Activated CD4-positive, alpha-beta T cell treated with anti-CD3 and anti-CD28 coated beads, Interleukin-2, Interleukin-6, amounts not matched to agents 100 ng/mL and 50 ng/mL, durations not matched to agents 16 hours and 8 hours (primary cell): ENCODE results near the gene KIDINS220.

ENCODE experiments used
- DNase-seq: peaks from one replicate; pipeline ENCODE4 v3.0.0-alpha.2; 2020

Gene KIDINS220

GRCh38 chr2:8836971-8837794, at the start of gene KIDINS220:
KIDINS220 (minus strand) TSS chr2:8837613; CDS start chr2:8827093, 10,520 bp downstream.
- peak; percentile 91 for DNase-seq

GRCh38 chr2:8886876-8887275, 49.5 kb upstream of the KIDINS220 start:
- no peak for DNase-seq

- no peak for DNase-seq
These were observed 48.7 kb upstream of the KIDINS220 start for GRCh38 chr2:8886202-8886518.

- no peak for DNase-seq
These were observed 48.2 kb upstream of the KIDINS220 start for GRCh38 chr2:8885449-8886201.

GRCh38 chr2:8884812-8885211, 47.4 kb upstream of the KIDINS220 start:
- DNase-seq, result no peak

GRCh38 chr2:8882094-8882493, 44.7 kb upstream of the KIDINS220 start:
- no peak for DNase-seq

GRCh38 chr2:8877894-8878293, 40.5 kb upstream of the KIDINS220 start:
- DNase-seq, result no peak

GRCh38 chr2:8877332-8877731, 39.9 kb upstream of the KIDINS220 start:
- DNase-seq, result no peak

GRCh38 chr2:8876628-8877027, 39.2 kb upstream of the KIDINS220 start:
- DNase-seq, result no peak

- peak; percentile 39 for DNase-seq
These were observed 35.5 kb upstream of the KIDINS220 start for GRCh38 chr2:8872821-8873432.

- no peak for DNase-seq
These were observed 33.0 kb upstream of the KIDINS220 start for GRCh38 chr2:8870441-8870840.

GRCh38 chr2:8867363-8867762, 29.9 kb upstream of the KIDINS220 start:
- DNase-seq, result no peak

GRCh38 chr2:8863331-8863953, 26.0 kb upstream of the KIDINS220 start:
- DNase-seq, result no peak

GRCh38 chr2:8862230-8862629, 24.8 kb upstream of the KIDINS220 start:
- DNase-seq, result no peak

- DNase-seq, result no peak
These were observed 24.4 kb upstream of the KIDINS220 start for GRCh38 chr2:8861797-8862196.

- peak; percentile 25 for DNase-seq
These were observed 22.8 kb upstream of the KIDINS220 start for GRCh38 chr2:8860239-8860638.

GRCh38 chr2:8858910-8859309, 21.5 kb upstream of the KIDINS220 start:
- DNase-seq, result no peak

GRCh38 chr2:8858264-8858663, 20.9 kb upstream of the KIDINS220 start:
- no peak for DNase-seq

GRCh38 chr2:8857709-8858108, 20.3 kb upstream of the KIDINS220 start:
- DNase-seq, result no peak

GRCh38 chr2:8856176-8856575, 18.8 kb upstream of the KIDINS220 start:
- no peak for DNase-seq

- no peak for DNase-seq
These were observed 17.6 kb upstream of the KIDINS220 start for GRCh38 chr2:8855010-8855409.

- DNase-seq, result no peak
These were observed 16.0 kb upstream of the KIDINS220 start for GRCh38 chr2:8853426-8853825.

- DNase-seq, result no peak
These were observed 14.6 kb upstream of the KIDINS220 start for GRCh38 chr2:8851811-8852560.
